HG02678 (cell line): ENCODE results near the gene PEAK3.

Experiments used
- ATAC-seq: cut with Tn5 transposase; IDR thresholded peaks from one replicate; pipeline ENCODE4 v1.9.1; 2021; ENCODE audit warnings: mild to moderate bottlenecking, moderate library complexity; ENCODE audit not compliant: unreplicated experiment

The PEAK3 gene

DNA sequence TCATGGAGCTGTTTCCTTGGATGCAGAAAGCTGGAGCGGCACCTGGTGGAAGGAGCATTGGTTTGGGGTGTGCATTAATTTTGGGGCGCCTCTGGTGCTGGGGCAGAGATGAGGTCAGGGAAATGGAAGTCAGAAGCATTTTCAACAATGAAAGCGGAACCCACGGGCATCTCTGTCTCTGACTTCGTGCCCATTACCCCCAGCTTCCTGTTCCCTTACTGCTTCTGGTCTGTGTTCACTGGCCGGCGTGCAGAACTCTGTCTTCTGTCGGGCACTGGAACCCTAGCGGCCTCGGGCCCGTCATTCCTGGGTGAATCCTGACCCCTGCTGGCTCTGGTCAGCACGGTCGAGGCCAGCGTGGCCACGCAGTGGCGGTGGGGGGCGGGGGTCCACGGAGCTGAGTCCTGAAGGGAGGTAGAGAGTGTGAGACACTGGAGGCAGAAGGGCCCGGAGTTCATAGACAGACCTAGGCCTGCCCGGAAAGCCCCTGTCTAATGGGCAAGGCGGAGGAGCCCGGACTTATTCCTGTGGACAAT lies 33.9 kb upstream of the PEAK3 start:
- no peak for ATAC-seq

DNA sequence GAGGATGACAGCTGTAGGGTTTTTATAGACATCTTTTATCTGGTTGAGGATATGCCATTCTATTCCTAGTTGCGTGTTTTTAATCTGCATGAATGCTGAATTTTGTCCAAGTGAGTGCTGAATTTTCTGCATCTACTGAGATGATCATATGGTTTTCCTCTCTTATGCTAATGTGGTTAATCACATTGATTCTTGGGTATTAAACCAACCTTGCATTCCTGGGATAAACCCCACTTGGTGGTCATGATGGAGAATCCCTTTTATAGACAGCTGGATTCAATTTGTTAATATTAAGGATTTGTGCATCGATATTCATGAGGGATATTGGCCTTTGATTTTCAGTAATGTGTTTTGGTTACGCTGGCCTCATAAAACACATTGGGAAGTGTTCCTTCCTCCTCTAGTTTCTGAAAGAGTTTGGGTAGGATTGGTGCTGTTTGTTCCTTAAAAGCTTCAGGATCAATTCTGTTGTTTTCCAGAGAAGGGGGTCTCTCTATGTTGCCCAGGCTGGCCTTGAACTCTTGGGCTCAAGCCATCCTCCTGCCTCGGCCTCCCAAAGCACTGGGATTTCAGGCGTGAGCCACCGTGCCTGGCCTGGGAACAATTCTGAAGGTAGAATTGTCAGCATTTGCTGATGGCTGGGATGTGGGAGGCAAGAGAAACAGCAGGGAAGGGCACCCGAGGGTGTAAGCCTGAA lies 33.3 kb upstream of the PEAK3 start:
- ATAC-seq: no peak

DNA sequence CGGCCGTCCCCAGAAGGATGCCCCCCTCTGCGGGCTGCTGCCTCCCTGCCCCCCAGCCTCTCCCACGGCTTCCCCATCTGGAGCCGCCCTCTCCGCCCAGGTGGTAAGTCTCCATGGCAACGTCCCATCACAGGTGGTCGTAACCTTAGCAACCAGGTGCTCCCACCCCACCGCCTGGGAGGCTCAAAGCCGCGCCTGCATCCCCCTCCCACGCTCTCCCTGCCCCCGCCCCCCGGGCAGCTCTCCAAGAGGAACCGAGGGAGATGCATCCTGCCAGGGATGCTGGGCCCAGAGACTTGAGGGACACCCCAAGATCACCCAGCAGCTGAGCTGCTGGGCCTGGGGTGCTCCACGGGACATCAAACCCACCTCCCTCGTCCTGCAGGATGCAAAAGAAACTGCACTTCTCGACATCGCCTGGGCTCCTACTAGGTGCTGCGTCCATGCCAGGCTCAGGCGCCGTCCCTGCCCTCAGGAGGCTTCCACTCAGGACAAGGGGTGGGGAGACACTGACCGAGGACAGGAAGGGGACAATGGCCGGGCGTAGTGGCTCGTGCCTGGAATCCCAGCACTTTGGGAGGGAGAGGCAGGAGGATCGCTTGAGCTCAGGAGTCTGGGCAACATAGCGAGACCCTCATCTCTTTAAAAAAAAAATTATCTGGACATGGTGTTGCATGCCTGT lies 31.0 kb upstream of the PEAK3 start:
- no peak for ATAC-seq

DNA sequence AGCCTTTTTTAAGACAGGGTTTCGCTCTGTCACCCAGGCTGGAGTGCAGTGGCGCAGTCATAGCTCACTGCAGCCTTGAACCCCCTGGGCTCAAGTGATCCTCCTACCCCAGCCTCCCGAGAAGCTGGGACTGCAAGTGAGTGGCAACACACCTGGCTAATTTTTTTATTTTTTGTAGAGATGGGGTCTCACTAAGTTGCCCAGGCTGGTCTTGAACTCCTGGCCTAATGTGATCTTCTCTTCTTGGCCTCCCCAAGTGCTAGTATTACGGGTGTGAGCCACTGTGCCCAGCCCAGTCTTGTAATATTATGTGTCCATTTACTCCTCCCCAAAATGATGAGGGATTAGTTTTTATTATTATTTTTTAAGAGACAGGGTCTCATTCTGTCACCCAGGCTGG lies 29.1 kb upstream of the PEAK3 start:
- no peak for ATAC-seq

DNA sequence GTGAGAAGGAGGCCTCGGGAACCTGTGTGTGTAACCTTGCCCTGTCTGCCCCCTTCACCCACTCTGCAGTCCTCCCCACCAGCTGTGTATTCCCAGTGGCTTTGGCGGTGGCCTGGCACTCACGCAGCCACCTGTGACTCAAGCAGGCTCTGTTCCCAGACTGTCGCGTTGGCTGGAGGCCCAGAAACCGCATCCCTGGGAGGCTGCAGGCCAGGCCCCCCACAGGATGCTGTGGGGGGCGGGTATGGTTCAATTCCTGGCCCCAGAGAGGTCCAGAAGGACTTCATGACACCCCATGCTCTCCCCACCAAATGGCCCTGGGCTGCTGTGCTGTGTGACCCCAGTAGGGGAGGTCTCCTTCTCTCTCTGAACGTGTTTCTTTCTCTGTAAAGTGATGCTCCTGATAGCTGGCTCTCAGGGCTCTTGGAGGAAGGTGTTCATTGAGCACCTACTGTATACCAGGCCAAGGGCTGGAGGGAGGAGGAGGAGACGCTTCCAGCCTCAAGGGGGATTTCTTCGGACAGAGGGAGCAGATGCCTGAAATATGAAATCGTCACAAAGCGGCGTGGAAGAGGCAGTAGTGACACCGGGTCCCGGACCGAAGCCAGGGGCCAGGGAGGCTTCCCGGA lies 27.9 kb upstream of the PEAK3 start:
- no peak for ATAC-seq

DNA sequence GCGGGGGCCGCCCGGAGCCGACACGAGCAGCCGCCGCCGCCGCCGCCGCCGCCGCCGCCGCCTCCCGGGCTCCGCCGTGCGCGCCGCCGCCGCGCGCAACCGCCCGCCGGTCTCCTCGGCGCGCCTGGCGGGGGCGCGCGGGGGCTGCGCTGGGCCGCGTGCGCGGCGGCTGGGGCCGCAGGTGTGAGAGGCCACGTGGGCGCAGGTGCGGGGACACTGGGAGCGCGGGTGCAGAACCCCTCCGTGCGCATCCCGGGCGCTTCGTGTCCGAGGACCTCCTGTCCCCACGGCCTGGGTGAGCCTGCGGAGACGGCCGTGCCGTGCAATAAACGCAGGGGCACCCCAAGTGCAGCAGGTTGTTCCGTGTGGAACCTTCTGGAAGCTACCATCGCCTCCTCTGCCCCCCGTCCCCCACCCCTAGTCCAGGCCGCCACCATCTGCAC lies 26.2 kb upstream of the PEAK3 start, which contains the start of gene LINGO3:
Gene LINGO3 (minus strand): TSS at position 41 of the 443 bp plus-strand sequence. CDS start 16,378 bp downstream, outside the sequence.
- ATAC-seq: no peak

DNA sequence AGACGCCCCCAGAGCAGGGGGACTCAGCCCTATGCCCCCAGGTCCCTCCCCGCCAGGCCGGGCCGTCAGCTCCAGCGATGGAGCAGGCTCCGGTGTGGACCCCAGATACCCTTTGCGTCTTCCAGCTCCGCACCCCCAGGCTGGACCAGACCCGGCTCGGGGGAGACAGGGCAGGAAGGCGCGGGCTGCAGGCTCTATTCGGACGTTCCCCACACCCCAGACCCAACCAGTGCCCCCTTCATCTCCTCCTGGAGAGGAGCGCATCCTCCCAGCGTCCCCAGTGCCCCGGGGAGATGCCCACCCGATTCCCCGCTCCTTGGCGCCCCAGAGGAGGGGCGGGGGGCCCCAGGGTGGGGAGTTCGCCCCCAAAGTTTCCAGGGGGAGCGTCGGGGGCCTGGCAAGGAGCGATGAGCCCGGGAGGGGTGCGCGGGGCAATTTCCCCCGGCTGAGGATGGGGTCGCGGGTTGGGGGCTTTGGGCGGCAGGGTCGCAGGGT lies 25.6 kb upstream of the PEAK3 start:
- no peak for ATAC-seq

DNA sequence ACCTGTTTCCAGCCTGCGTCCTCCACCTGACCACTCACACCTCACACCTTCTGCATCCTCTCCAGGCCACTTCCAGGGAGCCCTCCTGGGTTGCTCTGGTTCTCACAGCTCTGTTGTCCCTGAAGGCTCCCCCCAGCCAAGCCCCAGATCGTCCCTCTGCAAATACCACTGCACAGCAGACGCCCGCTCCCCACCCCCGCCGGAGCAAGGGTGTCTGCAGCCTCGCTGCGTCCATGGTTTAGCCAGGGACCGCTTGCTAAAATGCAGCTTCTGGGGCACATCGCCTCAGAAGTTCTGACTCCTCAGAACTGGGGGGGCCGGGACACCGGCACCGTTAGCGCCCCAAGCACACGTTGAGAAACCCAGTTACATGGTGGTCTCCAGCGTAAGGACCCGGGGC lies 25.0 kb upstream of the PEAK3 start:
- no peak for ATAC-seq

DNA sequence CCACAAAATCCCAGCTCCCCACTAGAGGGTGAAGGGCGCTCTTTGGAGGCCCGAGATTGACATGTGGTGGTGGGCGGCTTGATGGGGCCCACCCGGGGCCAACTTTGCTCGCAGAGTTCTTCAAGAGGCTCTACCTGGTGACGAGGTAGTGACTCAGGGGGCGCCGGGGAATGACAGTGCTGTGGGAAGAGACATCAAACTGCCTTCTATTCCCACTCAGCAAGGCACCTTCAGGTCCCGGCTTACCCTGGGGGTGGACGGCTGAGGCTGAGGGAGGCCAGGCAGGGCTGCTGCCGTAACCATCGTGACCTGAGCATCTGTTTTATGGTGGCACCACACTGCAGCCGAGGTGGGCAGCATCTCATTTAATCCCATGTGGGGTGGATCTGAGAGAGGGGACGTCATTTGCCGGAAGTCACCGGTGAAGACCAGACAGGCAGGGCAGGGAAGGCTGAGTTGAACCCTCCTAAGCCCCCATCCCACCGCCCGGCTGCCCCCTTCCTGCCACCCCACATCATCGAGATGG lies 24.4 kb upstream of the PEAK3 start:
- ATAC-seq: no peak

DNA sequence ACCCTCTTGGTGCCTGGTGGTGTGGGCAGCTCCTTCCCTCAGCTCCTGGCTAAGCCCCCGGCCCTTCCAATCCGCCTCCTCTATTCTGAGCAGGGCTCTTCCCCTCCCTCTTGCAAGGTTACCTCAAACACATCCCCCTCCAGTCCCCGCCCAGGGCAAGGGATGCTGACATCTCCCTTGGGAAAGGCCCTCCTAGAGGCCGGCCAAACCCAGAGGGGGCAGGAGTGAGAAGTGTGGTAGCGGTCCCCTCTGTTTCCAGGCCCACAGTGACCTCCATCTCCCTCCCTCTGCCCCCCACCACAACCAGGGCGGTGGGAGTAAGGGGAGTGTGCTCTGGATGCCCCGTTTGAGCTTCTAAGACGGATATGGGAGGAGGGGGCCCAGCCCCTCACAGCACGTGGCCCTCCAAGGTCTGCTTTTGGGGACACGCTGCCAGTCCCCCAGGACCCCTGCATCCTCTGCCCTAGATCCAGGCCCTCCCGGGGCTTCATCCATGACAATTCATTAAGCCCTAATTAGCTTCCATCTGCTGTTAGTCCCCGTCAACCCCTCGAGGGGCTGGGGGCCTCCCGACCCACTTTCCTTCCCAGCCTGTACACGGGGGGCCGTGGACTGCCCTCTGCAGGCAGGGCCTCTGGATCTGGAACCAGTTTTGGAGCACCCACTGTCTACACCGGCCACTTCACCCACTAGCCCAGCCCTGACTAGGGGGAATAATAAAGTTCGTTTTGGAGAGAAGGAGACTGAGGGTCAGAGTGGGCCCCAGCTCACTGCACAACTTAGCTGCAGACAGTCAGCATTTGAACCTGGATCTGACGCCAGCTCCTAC lies 23.7 kb upstream of the PEAK3 start:
- no peak for ATAC-seq

DNA sequence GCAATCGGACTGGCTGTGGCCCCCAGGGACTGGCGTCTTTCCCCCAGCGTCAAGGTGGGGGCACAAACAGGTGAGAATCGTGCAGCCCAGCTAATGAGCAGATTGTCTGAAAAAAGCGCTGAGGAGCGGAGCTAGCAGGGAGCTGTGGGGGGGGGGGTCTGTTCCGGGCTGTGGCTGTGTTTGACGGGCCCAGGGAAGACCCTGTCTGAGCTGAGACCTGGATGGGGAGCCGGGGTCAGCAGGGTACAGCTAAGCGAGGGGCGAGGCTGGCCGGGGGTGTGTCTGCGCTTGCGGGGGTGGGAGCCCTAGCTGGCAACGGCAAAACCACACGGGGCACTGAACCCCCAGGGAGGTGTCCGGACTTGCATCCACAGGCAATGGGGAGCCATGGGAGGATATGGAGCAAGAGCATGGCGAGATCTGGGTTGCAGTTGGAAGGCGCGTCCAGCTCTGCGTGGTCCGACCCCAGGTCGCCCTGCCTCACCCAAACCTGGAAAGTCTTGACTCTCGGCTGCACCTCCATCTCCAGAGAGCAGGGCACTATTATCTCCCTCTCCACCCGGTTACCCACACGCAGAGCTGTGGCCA lies 21.3 kb upstream of the PEAK3 start:
- ATAC-seq: no peak

DNA sequence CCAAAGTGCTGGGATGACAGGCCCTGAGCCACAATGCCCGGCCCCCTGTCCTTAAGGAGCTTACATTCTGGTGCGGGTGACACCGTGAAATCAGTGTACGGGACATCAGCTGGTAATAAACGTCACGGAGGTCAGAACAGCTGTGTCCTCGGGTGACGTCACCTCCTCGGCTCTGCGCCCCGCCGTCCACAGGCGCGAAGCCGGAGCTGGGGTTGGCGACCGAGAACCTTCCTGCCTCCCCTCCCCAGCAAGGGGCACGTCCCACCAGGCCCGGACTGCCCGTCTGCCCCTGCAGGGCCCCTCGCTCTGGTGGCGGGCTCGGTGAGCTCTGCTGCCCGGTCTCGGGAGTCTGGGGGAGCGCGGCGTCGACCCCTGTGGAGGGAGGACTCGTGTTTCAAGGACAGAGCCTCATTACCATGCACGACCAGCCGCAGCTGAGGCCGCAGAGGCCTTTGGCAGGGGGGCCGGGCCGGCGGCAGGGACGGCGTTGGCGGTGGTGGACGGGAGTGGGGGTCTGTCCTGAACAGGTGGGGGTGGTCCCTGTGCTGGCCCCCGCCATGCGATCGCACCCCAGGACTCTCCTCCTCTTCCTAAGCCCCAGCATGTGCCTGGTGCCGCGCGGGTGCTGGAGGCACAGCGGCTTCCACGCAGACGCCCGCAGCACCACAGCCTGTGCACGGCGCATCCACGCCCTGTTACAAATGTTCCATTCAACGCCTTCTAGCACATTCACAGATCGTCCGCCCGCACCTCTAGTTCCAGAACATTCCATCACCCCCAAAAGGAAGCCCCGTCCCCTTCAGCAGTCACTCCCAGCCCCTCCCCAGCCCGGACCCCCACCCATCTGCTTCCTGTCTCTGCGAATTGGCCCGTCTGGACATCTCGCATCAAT lies 20.6 kb upstream of the PEAK3 start:
- no peak for ATAC-seq

DNA sequence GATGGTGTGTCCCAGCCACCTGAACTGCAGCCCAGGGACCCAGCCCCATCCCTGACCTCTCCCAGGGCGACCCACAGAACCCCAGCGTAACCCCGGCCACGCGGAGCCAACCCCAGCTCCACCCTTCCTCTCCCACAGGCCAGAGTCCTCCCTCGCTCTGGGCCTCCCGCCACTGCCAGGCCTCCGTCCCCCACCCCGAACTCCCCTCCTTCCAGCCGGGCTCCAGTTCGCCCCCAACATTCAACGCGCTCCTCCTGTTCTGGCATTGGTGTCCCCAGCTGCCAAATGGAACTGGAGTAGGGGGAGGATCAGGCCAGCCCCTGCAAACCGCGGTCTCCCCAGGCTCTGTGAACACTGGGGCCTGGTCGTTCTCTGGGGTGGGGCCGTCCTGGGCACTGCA lies 18.6 kb upstream of the PEAK3 start:
- ATAC-seq: no peak

DNA sequence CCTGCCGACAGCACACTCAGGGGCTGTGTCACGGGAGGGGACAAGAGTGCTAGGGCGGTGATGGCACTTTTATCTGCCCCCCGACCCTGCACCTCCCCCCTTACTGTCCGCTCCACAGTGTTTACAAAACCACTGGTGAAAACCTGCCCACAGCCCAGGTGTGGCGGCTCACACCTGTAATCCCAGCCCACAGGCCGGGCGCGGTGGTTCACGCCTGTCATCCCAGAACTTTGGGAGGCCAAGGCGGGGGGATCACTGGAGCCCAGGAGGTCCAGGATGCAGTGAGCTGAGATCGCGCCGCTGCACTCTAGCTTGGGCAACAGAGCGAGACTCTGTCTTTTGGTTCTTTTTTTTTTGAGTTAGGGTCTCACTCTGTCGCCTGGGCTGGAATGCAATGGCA lies 14.2 kb upstream of the PEAK3 start:
- ATAC-seq: no peak

DNA sequence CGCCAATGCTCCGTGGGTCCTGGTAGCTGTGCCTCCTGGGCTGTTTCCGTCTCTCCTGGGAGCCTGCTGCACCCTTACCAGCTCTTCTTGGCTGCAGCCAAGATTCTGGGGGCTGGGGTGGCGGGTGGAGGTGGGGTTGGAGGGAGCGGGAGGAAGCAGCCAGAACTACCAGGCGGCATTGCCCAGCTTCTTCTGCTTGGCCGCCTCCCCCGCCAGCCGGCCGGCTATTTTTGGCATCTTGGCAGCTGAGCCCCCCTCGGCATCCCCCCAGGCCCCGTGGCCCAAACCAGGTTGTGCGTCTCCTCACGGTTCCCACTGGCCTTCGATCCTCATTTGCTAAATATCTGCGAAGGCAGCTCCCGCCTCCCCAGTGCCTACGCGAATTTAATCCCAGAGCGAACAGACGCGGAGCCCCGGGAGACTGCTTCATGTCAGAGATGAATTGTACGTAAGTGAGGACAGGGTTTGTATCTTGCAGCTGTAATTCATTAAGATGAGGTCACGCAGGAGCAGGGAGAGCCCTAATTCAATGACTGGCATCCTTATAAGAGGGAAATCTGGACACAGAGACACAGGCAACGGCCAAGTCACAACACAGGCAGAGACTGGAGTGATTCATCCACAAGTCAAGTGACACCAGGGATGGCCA lies 12.8 kb upstream of the PEAK3 start:
- ATAC-seq: no peak

DNA sequence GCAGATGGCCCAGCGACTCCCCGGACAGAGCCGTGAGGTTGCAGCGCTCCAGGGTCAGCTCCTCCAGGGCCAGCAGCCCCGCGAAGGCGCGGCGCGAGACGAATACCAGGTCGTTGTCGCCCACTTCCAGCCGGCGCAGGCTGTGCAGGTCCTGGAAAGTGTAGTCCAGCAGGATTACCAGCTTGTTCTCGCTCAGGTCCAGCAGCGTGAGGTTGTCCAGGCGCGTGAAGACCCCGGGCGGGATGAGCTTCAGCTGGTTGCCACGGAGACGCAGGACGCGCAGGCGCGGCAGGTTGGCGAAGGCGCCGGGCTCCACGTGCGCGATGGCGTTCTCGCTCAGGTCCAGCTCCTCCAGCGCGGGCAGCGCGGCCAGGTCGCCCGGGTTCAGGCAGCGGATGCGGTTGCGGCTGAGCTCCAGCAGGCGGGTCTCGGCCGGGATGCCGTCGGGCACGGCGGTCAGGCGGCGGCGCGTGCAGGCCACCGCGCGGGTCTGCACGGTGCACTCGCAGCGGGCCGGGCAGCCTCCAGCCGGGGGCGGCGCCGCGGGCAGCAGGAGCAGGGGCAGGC lies 9.3 kb upstream of the PEAK3 start:
- no peak for ATAC-seq

DNA sequence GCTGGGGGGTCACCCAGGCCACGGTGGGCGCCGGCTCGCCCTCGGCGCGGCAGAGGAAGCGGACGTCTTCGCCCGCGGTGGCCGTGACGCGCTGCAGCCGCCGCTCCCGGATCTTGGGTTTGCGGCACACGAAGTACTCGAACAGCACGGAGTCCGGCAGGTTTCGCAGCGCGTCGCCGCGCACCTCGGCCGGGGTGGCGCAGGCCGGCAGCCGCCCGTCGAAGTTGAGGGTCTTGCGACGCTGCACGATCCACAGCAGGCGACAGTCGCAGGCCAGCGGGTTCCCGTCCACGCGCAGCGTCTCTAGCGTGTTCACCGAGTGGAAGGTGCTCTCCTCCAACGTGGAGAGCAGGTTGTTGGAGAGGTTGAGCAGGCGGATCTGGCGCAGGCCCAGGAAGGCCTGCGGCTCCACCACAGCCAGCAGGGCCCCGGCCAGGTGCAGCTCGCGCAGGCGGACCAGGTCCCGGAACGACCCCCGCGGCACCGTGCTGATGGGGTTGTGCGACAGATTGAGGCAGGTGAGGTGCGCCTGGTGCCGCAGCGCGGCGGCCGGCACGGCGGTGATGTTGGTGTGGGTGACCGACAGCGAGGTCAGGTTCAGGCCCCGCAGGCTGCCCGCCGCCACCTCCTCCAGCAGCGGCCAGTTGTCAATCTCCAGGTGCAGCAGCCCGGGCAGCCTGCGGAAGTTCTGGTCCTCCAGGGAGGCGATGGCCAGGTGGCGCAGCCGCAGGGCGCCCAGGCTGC lies 8.6 kb upstream of the PEAK3 start:
- ATAC-seq: no peak
